Heart right ventricle (tissue), 16 donors: Measurements from ENCODE around the gene CCT4. TPM values are rescaled to one million over a fixed set of nuclear protein-coding genes. Genes with fewer than 3 reads are reported as not detected.
"Not testable (repeated sequence)": the region's sequence is repeated elsewhere in the genome, so short reads cannot be mapped to it uniquely, and the experiment has no call there.

ENCODE experiments used
- ATAC-seq, 8 donors: fragments of 200-7000 bp; cut with Tn5 transposase; one replicate each; pipeline ENCODE4 v1.9.1; 2020; ENCODE audit warnings: mild to moderate bottlenecking in 8 of 8, moderate library complexity in 8 of 8, moderate number of reproducible peaks in 1 of 8
- DNase-seq, 2 donors: peaks; one replicate each; pipeline ENCODE4 v3.0.0-alpha.2; 2020
- H3K27ac ChIP-seq, 10 donors: fragments of 200-600 bp; sonication (generic) in 2 of 10; one replicate each; pipeline versions ENCODE4 v1.5.0 to v1.8.0; 2020 to 2022; ENCODE audit warnings: mild to moderate bottlenecking in 3 of 10
- H3K27me3 ChIP-seq, 7 donors: fragments of 200-600 bp; one replicate each; pipeline ENCODE4 v1.8.0; 2021 to 2022; ENCODE audit warnings: mild to moderate bottlenecking in 2 of 7
- H3K36me3 ChIP-seq, 9 donors: fragments of 200-600 bp; sonication (generic) in 1 of 9; one replicate each; pipeline versions ENCODE4 v1.5.0 to v1.8.0; 2020 to 2022; ENCODE audit warnings: mild to moderate bottlenecking in 2 of 9
- H3K4me1 ChIP-seq, 9 donors: fragments of 200-600 bp; sonication (generic) in 1 of 9; one replicate each; pipeline versions ENCODE4 v1.5.0 to v1.8.0; 2020 to 2022; ENCODE audit warnings: mild to moderate bottlenecking in 4 of 9
- H3K4me3 ChIP-seq, 10 donors: fragments of 200-600 bp; sonication (generic) in 2 of 10; one replicate each; pipeline versions ENCODE4 v1.5.0 to v1.8.0; 2020 to 2022; ENCODE audit warnings: mild to moderate bottlenecking in 7 of 10, moderate library complexity in 2 of 10
- H3K9me3 ChIP-seq, 11 donors: fragments of 200-600 bp in 10 of 11; sonication (generic) in 2 of 11; one replicate each; pipeline versions ENCODE4 v1.5.0 to v1.8.0; 2013 to 2022; ENCODE audit warnings: mild to moderate bottlenecking in 2 of 11, control low read depth in 1 of 11, moderate library complexity in 1 of 11
- WGBS, 2 donors: extraction: QIAGEN DNeasy Blood & Tissue Kit; methylation state at CpG; one replicate each; pipeline ENCODE4 v1.1.7; 2013; ENCODE audit warnings: inconsistent platforms in 1 of 2; 5-methylcytosine and 5-hydroxymethylcytosine counted together
- intact Hi-C, 10 donors: fragments of 100-400 bp; cut with DNase I; formaldehyde crosslinking; loops; one replicate each; pipeline versions ENCODE4 v1.11.1 to v1.14.2; 2022
- polyA plus RNA-seq, 2 donors: library from polyadenylated mRNA; stranded (reverse); fragments of 200-250 nt; gene quantifications; one replicate each; pipeline ENCODE4 v1.2.3, GENCODE V29; 2013
- total RNA-seq, 10 donors: library from RNA; stranded (reverse); fragmentation: NEBNext Ultra II Directional in 3 of 10; extraction: Animal tissue kit (Norgen Biotek cat#: 25700) in 3 of 10; gene quantifications; one replicate each; pipeline versions ENCODE4 v1.2.1 to v1.2.4, GENCODE V29; 2021 to 2023
- TF ChIP-seq, protein P1 (sequence below), 9 donors: fragments of 200-600 bp; sonication (generic) in 2 of 9; IDR thresholded peaks; one replicate each; pipeline versions ENCODE4 v1.5.0 to v1.8.0; 2021 to 2022; ENCODE audit warnings: antibody characterized with exemption in 9 of 9, mild to moderate bottlenecking in 5 of 9, moderate library complexity in 1 of 9
- donor health status: Arrhythmogenic right ventricular cardiomyopathy.
- donor health status: ischemic (EF 13 %, LVEDD 7.1; RV severe dilation, severe dysfunction).
- donor health status: healthy with polysubstance abuse.
- donor health status: DM: no; HTN: yes; CAD: no.
- donor health status: DM: no; HTN: no; CAD: no.
- donor health status: ischemic (EF 25% LVEDD 6.9; RV normal size, moderate dysfunction).
- donor health status: ischemic (EF 25% LVEDD 5.7; RV mildly dilated, moderate dysfunction).
- donor health status: healthy.
- donor health status: DM: yes; HTN: yes; CAD: no.
- donor health status: Ischemic cardiomyopathy.
- donor health status: ischemic (EF 35%, LVEDD 5.7; RV mildly dilated, moderate dysfunction).
- donor health status: nonischemic (EF 11% LVEDD 7.7; RV severe dilation, severe dysfunction).
- donor health status: DM: yes; HTN: yes; CAD: no.
- donor health status: PGD.
- donor health status: ischemic (EF 29% LVEDD 5.4; RV normal size, mild dysfunction).
- donor health status: nonischemic (EF 23%, LVEDD 6.1; RV moderate dilation, normal function).

Gene CCT4
- total and polyA plus RNA-seq, 12 donors = 27.0 to 133 (median 98.7) TPM

DNA sequence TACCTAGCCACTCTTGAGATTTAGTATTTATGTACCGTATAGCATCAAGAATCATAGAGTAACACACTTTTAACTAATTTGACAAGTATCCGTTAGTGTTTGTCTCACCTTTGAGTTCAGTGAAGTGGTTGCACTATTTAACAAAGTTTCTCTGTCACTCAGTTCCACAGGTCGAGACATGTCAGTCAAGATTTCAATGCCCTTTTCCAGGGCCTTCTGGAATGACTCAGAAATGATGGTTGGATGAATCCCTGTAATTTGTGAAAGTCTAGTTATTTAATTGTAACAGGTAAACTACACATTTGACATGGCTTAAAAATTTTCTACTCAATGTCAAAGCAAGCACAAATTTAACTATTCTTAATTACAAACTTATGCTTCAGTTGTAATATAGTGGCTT is 9.7 kb downstream of the CCT4 start:
- H3K27ac ChIP-seq = no peak overlapping the region
- no peaks in the 10 kb centered on the region for H3K4me1 ChIP-seq
- no peaks in the 10 kb centered on the region for H3K9me3 ChIP-seq
- ATAC-seq = no peak
- TF ChIP-seq, protein P1, sequence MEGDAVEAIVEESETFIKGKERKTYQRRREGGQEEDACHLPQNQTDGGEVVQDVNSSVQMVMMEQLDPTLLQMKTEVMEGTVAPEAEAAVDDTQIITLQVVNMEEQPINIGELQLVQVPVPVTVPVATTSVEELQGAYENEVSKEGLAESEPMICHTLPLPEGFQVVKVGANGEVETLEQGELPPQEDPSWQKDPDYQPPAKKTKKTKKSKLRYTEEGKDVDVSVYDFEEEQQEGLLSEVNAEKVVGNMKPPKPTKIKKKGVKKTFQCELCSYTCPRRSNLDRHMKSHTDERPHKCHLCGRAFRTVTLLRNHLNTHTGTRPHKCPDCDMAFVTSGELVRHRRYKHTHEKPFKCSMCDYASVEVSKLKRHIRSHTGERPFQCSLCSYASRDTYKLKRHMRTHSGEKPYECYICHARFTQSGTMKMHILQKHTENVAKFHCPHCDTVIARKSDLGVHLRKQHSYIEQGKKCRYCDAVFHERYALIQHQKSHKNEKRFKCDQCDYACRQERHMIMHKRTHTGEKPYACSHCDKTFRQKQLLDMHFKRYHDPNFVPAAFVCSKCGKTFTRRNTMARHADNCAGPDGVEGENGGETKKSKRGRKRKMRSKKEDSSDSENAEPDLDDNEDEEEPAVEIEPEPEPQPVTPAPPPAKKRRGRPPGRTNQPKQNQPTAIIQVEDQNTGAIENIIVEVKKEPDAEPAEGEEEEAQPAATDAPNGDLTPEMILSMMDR (IDR thresholded peaks at IDR 0.05) = no peak
- intact Hi-C loops = loop anchor here in 1 of 10 donors (10.0 kb wide), 1 partner anchor 394 kb away; no protein-coding TSS in a partner anchor
- WGBS, 2 donors = 94 to 96% methylated on average over 3 of the region's 3 CpGs
- peaks cover 0 to 100% (median 83%) of the 10 kb centered on the region in 9 donors for H3K36me3 ChIP-seq
- H3K4me3 ChIP-seq = no peak overlapping the region
- DNase-seq = no peak
- H3K27me3 ChIP-seq = no peaks in the 10 kb centered on the region

DNA sequence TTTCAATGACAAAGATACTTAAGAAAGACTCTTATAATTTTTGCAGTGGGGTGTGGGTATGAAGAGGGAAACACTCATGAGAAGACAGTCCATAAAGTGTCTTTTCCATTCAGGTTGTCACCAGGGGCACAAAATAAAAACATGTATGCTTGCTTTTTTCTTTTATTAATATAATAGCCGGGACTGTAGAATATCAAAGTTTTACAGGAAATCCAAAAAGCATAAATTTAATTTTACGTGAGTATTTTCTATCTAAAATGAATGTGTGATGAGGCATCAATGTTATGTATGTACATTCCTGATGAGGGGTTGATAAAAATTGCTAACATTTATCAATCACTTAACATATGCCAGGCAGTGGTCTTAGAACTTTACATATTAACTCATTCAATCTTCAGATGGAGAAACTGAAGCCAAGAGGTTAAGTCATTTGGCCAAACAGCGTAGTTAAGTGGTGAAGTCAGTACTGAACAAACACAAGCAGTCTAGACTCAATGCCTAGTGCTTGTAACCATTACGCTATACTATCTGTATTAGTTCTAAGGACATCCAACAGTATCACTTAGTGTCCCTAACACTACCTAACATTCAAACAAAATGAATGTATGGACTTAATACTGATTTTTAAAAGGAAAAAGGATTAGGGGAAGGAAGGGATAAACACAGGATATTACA is 10.7 kb downstream of the CCT4 start:
- H3K36me3 ChIP-seq = peaks cover 4 to 100% (median 82%) of the 10 kb centered on the region in 9 donors
- no peaks in the 10 kb centered on the region for H3K9me3 ChIP-seq
- no peak overlapping the region for H3K4me3 ChIP-seq
- no peaks in the 10 kb centered on the region for H3K27me3 ChIP-seq
- no peak overlapping the region for H3K27ac ChIP-seq
- intact Hi-C loops = loop anchor here in 1 of 10 donors (10.0 kb wide), 1 partner anchor 393 kb away; no protein-coding TSS in a partner anchor
- DNase-seq = no peak
- H3K4me1 ChIP-seq = no peaks in the 10 kb centered on the region
- WGBS, 2 donors = 94 to 96% methylated on average over 4 of the region's 4 CpGs
- TF ChIP-seq, protein P1 (IDR thresholded peaks at IDR 0.05) = no peak
- no peak for ATAC-seq

DNA sequence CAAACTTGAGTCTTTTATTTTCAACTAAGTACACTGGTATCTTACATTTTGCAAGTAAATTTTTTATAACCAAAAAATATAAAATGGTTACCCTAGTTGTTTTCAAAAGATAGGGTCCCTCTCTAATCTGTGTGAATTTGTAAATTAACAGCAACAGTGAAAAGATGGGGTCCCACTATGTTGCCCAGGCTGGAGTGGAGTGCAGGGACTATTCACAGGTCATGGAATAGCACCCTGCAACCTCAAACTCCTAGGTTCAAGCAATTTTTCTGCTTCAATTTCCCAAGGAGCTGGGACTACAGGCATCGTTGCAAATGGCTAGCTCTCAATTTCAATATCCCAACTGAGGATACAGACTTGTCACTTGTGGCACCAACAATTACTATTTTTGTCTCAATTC is 12.1 kb downstream of the CCT4 start:
- Histone ChIP-seq H3K27me3 (no peaks in the 10 kb centered on the region), H3K9me3 (no peaks in the 10 kb centered on the region), H3K4me3 (no peak overlapping the region), H3K36me3 (peaks cover 5 to 100% (median 82%) of the 10 kb centered on the region in 9 donors), H3K27ac (no peak overlapping the region), H3K4me1 (no peaks in the 10 kb centered on the region)
- TF ChIP-seq, protein P1 (IDR thresholded peaks at IDR 0.05) = no peak
- intact Hi-C loops = loop anchor here in 1 of 10 donors (10.0 kb wide), 1 partner anchor 392 kb away; no protein-coding TSS in a partner anchor
- ATAC-seq = no peak
- DNase-seq = no peak
- 84 to 92% methylated on average over 1 of the region's 1 CpG for WGBS, 2 donors

DNA sequence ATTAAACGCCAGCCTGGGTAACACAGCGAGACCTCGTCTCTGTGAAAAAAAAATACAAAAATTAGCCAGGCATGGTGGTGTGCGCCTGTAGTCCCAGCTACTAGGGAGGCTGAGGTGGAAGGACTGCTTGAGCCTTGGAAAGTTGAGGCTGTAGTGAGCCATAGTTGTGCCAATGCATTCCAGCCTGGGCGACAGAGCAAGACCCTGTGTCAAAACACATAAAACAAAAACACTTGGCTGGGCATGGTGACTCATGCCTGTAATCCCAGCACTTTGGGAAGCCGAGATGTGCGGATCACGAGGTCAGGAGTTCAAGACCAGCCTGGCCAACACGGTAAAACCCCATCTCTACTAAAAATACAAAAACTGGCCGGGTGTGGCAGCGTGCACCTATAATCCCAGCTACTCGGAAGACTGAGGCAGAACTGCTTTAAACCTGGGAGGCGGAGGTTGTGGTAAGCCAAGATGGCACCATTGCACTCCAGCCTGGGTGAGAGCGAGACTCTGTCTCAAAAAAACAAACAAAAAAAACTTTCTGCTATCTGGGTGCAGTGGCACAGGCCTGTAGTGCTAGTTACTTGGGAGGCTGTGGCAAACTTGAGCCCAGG is 21.9 kb downstream of the CCT4 start:
- not testable (repeated sequence) for H3K4me3 ChIP-seq, DNase-seq, H3K27me3 ChIP-seq, H3K4me1 ChIP-seq, H3K27ac ChIP-seq
- Histone ChIP-seq H3K36me3 (peaks cover 0 to 82% (median 49%) of the 10 kb centered on the region in 9 donors), H3K9me3 (peaks cover 0 to 13% (median 0%) of the 10 kb centered on the region in 11 donors)
- intact Hi-C loops = loop anchor here in 1 of 10 donors (10.0 kb wide), 1 partner anchor 382 kb away; no protein-coding TSS in a partner anchor
- peak in 1 of 8 donors; percentile 30 for ATAC-seq
- WGBS, 2 donors = 96 to 98% methylated on average over 14 of the region's 14 CpGs
